ENCODE data around the gene GPR82. TPM values are rescaled to one million over a fixed set of nuclear protein-coding genes. Genes with fewer than 3 reads are reported as not detected.
A peak's percentile ranks its signal among the peaks of the same experiment; 100 is the strongest.

GPR82 gene
- total RNA-seq, 2 donors from 2014 or later: 0.52 TPM; not detected in 1

GRCh38 chrX:41693024-41693423 is 31.0 kb upstream of the GPR82 start:
- Histone ChIP-seq H3K27me3 (no peaks in the 10 kb centered on the region), H3K27ac (no peak overlapping the region), H3K4me1 (no peaks in the 10 kb centered on the region), H3K4me3 (no peak overlapping the region), H3K36me3 (replicated peaks in 1 of 2; ENCODE audit: insufficient read depth in 1 of 2, low read depth in 2 of 2) (no peaks in the 10 kb centered on the region), H3K9me3 (no peaks in the 10 kb centered on the region)
- DNase-seq (no peak), ATAC-seq (no peak)
- WGBS, 2 donors: 88 to 92% methylated on average over 3 of the region's 3 CpGs
- intact Hi-C loops (cut with DNase I): no loop called here
- TF ChIP-seq POLR2A (IDR thresholded peaks at IDR 0.05): no peak
- TF ChIP-seq CTCF (IDR thresholded peaks at IDR 0.05): no peak

GRCh38 chrX:41695426-41695825 is 28.6 kb upstream of the GPR82 start:
- H3K27me3 ChIP-seq: no peaks in the 10 kb centered on the region
- H3K4me3 ChIP-seq: no peak overlapping the region
- ATAC-seq: no peak
- no peak for DNase-seq
- TF ChIP-seq POLR2A (IDR thresholded peaks at IDR 0.05) (no peak), CTCF (IDR thresholded peaks at IDR 0.05) (no peak)
- no peaks in the 10 kb centered on the region for H3K4me1 ChIP-seq
- H3K36me3 ChIP-seq (replicated peaks in 1 of 2; ENCODE audit: insufficient read depth in 1 of 2, low read depth in 2 of 2): no peaks in the 10 kb centered on the region
- H3K9me3 ChIP-seq: no peaks in the 10 kb centered on the region
- WGBS, 2 donors: 83 to 93% methylated on average over 4 to 7 of the region's 7 CpGs
- intact Hi-C loops (cut with DNase I): no loop called here
- no peak overlapping the region for H3K27ac ChIP-seq

- no peak overlapping the region for H3K27ac ChIP-seq
- intact Hi-C loops (cut with DNase I): no loop called here
- no peak for DNase-seq
- no peak overlapping the region for H3K4me3 ChIP-seq
- no peak for ATAC-seq
- no peaks in the 10 kb centered on the region for H3K36me3 ChIP-seq (replicated peaks in 1 of 2; ENCODE audit: insufficient read depth in 1 of 2, low read depth in 2 of 2)
- H3K4me1 ChIP-seq: no peaks in the 10 kb centered on the region
- H3K27me3 ChIP-seq: no peaks in the 10 kb centered on the region
- no peak for TF ChIP-seq CTCF (IDR thresholded peaks at IDR 0.05)
- TF ChIP-seq POLR2A (IDR thresholded peaks at IDR 0.05): no peak
- no peaks in the 10 kb centered on the region for H3K9me3 ChIP-seq
These were observed 20.4 kb upstream of the GPR82 start for GRCh38 chrX:41703574-41704029.

GRCh38 chrX:41705042-41705441 is 18.9 kb upstream of the GPR82 start:
- peak overlapping the region in 1 of 4 donors; percentile 44 for H3K27ac ChIP-seq
- WGBS, 2 donors: 100% methylated on average over 1 of the region's 1 CpG
- H3K36me3 ChIP-seq (replicated peaks in 1 of 2; ENCODE audit: insufficient read depth in 1 of 2, low read depth in 2 of 2): no peaks in the 10 kb centered on the region
- H3K9me3 ChIP-seq: no peaks in the 10 kb centered on the region
- no peaks in the 10 kb centered on the region for H3K4me1 ChIP-seq
- TF ChIP-seq POLR2A (IDR thresholded peaks at IDR 0.05) (no peak), CTCF (IDR thresholded peaks at IDR 0.05) (no peak)
- no peaks in the 10 kb centered on the region for H3K27me3 ChIP-seq
- no peak for ATAC-seq
- DNase-seq: no peak
- intact Hi-C loops (cut with DNase I): no loop called here
- no peak overlapping the region for H3K4me3 ChIP-seq

GRCh38 chrX:41705680-41706374 is 18.2 kb upstream of the GPR82 start:
- Histone ChIP-seq H3K36me3 (replicated peaks in 1 of 2; ENCODE audit: insufficient read depth in 1 of 2, low read depth in 2 of 2) (no peaks in the 10 kb centered on the region), H3K27me3 (no peaks in the 10 kb centered on the region), H3K4me3 (no peak overlapping the region), H3K27ac (peak overlapping the region in 1 of 4 donors; percentile 44), H3K9me3 (no peaks in the 10 kb centered on the region), H3K4me1 (no peaks in the 10 kb centered on the region)
- peak in 1 of 4 donors; percentile 5 for DNase-seq
- 62 to 86% methylated on average over 2 to 3 of the region's 3 CpGs for WGBS, 2 donors
- no peak for ATAC-seq
- no peak for TF ChIP-seq POLR2A (IDR thresholded peaks at IDR 0.05)
- TF ChIP-seq CTCF (IDR thresholded peaks at IDR 0.05): no peak
- intact Hi-C loops (cut with DNase I): no loop called here

Data from body of pancreas (tissue), 4 donors.